ENCODE results near the gene SGMS1.

DNA sequence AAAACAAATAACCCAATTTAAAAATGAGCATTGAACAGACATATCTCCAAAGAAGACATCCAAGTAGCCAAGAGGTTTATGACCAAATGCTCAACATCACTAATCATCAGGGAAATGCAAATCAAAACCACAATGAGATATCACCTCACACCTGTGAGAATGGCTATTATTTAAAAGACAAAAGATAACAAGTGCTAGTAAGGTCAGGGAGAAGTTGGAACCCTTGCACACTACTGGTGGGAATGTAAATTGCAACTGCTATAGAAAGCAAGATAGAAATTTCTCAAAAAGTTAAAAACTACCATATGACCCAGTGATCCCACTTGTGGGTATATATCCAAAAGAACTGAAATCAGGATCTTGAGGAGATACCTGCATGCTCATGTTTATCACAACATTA is 49.5 kb downstream of the SGMS1 start:
- no peak for TF ChIP-seq POLR2A (IDR thresholded peaks at IDR 0.05; ENCODE audit: low read length)
- no peak for TF ChIP-seq GATA1 (IDR thresholded peaks at IDR 0.05; ENCODE audit: low read depth, low read length)
